ENCODE results near the gene DHRSX. TPM values are rescaled to one million over a fixed set of nuclear protein-coding genes. Genes with fewer than 3 reads are reported as not detected.
"Not testable (repeated sequence)": the region's sequence is repeated elsewhere in the genome, so short reads cannot be mapped to it uniquely, and the experiment has no call there.

The DHRSX gene
- total RNA-seq, 2 donors from 2014 or later, result 36.5 to 45.4 TPM

GRCh38 chrX:2471641-2472040 is 29.1 kb downstream of the DHRSX start:
- no peak overlapping the region for H3K9ac ChIP-seq (ENCODE audit: extremely low read depth, low read length, poor library complexity, severe bottlenecking)
- no peaks in the 10 kb centered on the region for H3K27me3 Mint-ChIP-seq (ENCODE audit: insufficient read depth)
- WGBS, 2 experiments (ENCODE audit: insufficient coverage in 1 of 2, insufficient read length in 1 of 2), result 95% methylated on average over 4 to 7 of the region's 7 CpGs
- no peaks in the 10 kb centered on the region for H3K36me3 ChIP-seq (ENCODE audit: control insufficient read depth, insufficient read depth, low read length)
- peaks cover 35% of the 10 kb centered on the region for H3K36me3 Mint-ChIP-seq (ENCODE audit: low read depth)
- no peaks in the 10 kb centered on the region for H3K4me1 ChIP-seq (ENCODE audit: control insufficient read depth, insufficient read depth, low read length)
- H3K27ac Mint-ChIP-seq, result no peak overlapping the region
- H3K9me3 ChIP-seq (ENCODE audit: control insufficient read depth, low read length), result peaks cover 31% of the 10 kb centered on the region
- peaks cover 33% of the 10 kb centered on the region for H3K9me3 Mint-ChIP-seq
- H3K4me3 Mint-ChIP-seq, result no peak overlapping the region
- no peak overlapping the region for H3K4me3 ChIP-seq (ENCODE audit: low read length)
- DNase-seq, result no peak
- no peaks in the 10 kb centered on the region for H3K4me1 Mint-ChIP-seq
- H3K27ac ChIP-seq (ENCODE audit: low read depth, low read length), result no peak overlapping the region
- TF ChIP-seq CTCF (conservative IDR thresholded peaks at IDR 0.05), result no peak
- H3K27me3 ChIP-seq (ENCODE audit: control insufficient read depth, insufficient read depth, low read length, poor library complexity, severe bottlenecking), result no peaks in the 10 kb centered on the region

GRCh38 chrX:2471126-2471525 is 29.6 kb downstream of the DHRSX start:
- not testable (repeated sequence) for H3K27ac ChIP-seq (ENCODE audit: low read depth, low read length); H3K4me3 ChIP-seq (ENCODE audit: low read length); H3K4me1 ChIP-seq (ENCODE audit: control insufficient read depth, insufficient read depth, low read length); H3K9ac ChIP-seq (ENCODE audit: extremely low read depth, low read length, poor library complexity, severe bottlenecking); H3K4me1 Mint-ChIP-seq; H3K27me3 Mint-ChIP-seq (ENCODE audit: insufficient read depth); H3K27ac Mint-ChIP-seq; DNase-seq; H3K36me3 ChIP-seq (ENCODE audit: control insufficient read depth, insufficient read depth, low read length); H3K27me3 ChIP-seq (ENCODE audit: control insufficient read depth, insufficient read depth, low read length, poor library complexity, severe bottlenecking); H3K4me3 Mint-ChIP-seq
- Mint-ChIP-seq H3K9me3 (peaks cover 38% of the 10 kb centered on the region), H3K36me3 (ENCODE audit: low read depth) (peaks cover 36% of the 10 kb centered on the region)
- 93 to 97% methylated on average over 9 to 10 of the region's 10 CpGs for WGBS, 2 experiments (ENCODE audit: insufficient coverage in 1 of 2, insufficient read length in 1 of 2)
- peaks cover 33% of the 10 kb centered on the region for H3K9me3 ChIP-seq (ENCODE audit: control insufficient read depth, low read length)

- H3K4me3 ChIP-seq (ENCODE audit: low read length); H3K9ac ChIP-seq (ENCODE audit: extremely low read depth, low read length, poor library complexity, severe bottlenecking); H3K27me3 ChIP-seq (ENCODE audit: control insufficient read depth, insufficient read depth, low read length, poor library complexity, severe bottlenecking); DNase-seq; H3K27me3 Mint-ChIP-seq (ENCODE audit: insufficient read depth); H3K4me1 Mint-ChIP-seq; H3K27ac ChIP-seq (ENCODE audit: low read depth, low read length); H3K4me1 ChIP-seq (ENCODE audit: control insufficient read depth, insufficient read depth, low read length); H3K27ac Mint-ChIP-seq; H3K36me3 ChIP-seq (ENCODE audit: control insufficient read depth, insufficient read depth, low read length); H3K4me3 Mint-ChIP-seq: not testable (repeated sequence)
- peaks cover 49% of the 10 kb centered on the region for H3K9me3 Mint-ChIP-seq
- WGBS, 2 experiments (ENCODE audit: insufficient coverage in 1 of 2, insufficient read length in 1 of 2), result 83 to 84% methylated on average over 4 of the region's 4 CpGs
- peaks cover 44% of the 10 kb centered on the region for H3K36me3 Mint-ChIP-seq (ENCODE audit: low read depth)
- H3K9me3 ChIP-seq (ENCODE audit: control insufficient read depth, low read length), result peaks cover 44% of the 10 kb centered on the region
Measured at GRCh38 chrX:2469852-2470251, 30.9 kb downstream of the DHRSX start.

GRCh38 chrX:2469196-2469685 is 31.5 kb downstream of the DHRSX start:
- no peak overlapping the region for H3K27ac Mint-ChIP-seq
- 96% methylated on average over 21 to 22 of the region's 22 CpGs for WGBS, 2 experiments (ENCODE audit: insufficient coverage in 1 of 2, insufficient read length in 1 of 2)
- no peak overlapping the region for H3K27ac ChIP-seq (ENCODE audit: low read depth, low read length)
- peaks cover 50% of the 10 kb centered on the region for H3K9me3 ChIP-seq (ENCODE audit: control insufficient read depth, low read length)
- H3K4me1 ChIP-seq (ENCODE audit: control insufficient read depth, insufficient read depth, low read length), result no peaks in the 10 kb centered on the region
- H3K4me1 Mint-ChIP-seq, result no peaks in the 10 kb centered on the region
- no peak for DNase-seq
- H3K36me3 ChIP-seq (ENCODE audit: control insufficient read depth, insufficient read depth, low read length), result no peaks in the 10 kb centered on the region
- no peak for TF ChIP-seq CTCF (conservative IDR thresholded peaks at IDR 0.05)
- H3K4me3 ChIP-seq (ENCODE audit: low read length), result no peak overlapping the region
- peaks cover 48% of the 10 kb centered on the region for H3K36me3 Mint-ChIP-seq (ENCODE audit: low read depth)
- no peak overlapping the region for H3K9ac ChIP-seq (ENCODE audit: extremely low read depth, low read length, poor library complexity, severe bottlenecking)
- no peak overlapping the region for H3K4me3 Mint-ChIP-seq
- no peaks in the 10 kb centered on the region for H3K27me3 Mint-ChIP-seq (ENCODE audit: insufficient read depth)
- no peaks in the 10 kb centered on the region for H3K27me3 ChIP-seq (ENCODE audit: control insufficient read depth, insufficient read depth, low read length, poor library complexity, severe bottlenecking)
- H3K9me3 Mint-ChIP-seq, result peaks cover 54% of the 10 kb centered on the region

Data from endodermal cell (in vitro differentiated cells).